HG03139 (cell line): ENCODE data around the gene ZNF598.

Source experiments
- ATAC-seq: cut with Tn5 transposase; IDR thresholded peaks from one replicate; pipeline ENCODE4 v1.9.1; 2021; ENCODE audit not compliant: unreplicated experiment

The ZNF598 gene

DNA sequence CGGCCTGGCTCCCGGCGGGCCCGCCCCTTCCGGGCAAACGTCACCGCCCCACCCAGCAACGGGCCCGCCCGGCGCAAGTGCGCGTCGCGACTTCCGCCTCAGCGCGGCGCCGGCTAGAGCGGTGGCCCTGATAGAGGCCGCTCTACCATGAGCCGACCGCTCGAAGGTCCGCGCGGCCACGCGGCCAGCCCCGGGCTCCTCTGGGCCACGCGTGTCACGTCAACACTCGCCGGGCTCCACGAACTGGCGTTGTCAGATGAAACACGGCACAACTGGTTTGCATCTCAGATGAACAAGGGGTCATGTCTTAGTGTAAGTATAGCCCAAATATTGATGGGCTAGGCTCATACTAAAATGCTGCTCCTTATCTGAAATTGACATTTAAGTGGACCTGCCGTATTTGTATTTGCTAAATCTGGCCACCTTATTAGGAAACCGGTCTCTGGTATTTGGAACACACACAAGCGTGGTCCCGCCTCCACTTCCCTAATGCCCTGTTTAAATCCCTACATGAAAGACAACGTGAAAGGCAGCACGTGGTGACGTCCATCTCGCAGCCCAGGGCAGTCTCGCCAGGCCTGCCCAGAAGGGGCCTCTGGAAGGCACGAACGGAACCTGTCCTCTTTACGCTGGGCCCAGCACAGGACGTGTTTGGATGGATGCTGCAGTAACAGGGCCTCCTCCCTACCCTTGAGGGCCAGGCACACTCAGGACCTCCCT, at the start of gene ZNF598:
Gene ZNF598 (minus strand): TSS at position 31 of the 720 bp plus-strand sequence.
- peak; percentile 79 for ATAC-seq

DNA sequence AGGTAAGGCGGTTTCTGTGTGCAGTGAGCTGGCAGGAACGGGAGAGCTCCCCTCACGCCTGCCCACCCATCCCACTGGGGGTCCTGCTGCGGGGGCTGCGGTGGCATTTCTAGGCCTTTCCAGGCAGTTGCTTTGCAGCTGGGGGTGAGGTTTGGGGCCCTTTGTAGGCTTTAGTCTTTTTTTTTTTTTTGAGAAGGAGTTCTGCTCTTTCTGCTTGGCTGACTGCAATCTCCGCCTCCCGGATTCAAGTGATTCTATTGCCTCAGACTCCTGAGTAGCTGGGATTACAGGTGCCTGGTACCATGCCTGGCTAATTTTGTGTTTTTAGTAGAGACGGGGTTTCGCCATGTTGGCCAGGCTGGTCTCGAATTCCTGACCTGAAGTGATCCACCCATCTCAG, 49.3 kb upstream of the ZNF598 start:
- ATAC-seq: no peak

DNA sequence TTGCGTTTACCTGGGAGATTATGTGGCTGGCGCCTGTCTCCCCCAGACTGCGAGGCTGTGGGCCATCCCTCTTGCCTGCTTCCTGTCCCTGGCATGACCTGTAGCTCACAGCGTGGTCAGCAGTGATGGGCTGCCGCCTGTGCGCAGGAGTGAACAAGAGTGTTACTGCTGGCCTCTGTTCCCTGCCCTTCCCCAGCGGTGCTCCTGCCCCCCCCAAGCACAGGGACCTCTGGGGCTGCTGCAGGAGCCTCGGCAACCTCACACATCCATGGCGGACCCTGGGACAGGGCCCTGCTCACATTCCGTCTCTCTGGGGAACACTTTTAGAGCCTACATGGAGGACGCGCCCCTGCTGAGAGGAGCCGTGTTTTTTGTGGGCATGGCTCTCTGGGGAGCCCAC, 48.8 kb upstream of the ZNF598 start:
- no peak for ATAC-seq

DNA sequence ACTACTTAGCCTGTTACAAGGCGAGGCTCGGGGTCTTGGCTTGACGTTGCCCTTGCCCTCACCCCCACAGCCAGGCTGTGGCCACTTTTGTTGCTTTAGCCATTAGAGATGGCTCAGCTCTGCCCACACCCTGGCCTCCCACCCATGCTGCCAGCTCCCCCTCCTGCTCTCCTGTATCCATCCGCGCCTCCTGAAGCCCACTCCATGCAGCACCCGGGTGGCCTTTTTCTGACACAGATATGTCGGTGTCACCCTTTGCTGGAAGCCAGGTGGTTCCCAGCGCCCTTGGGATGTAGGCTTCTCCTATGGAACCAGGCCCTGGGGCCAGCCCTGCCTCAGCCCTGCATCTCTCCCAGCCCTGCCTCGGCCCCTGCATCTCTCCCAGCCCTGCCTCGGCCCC, 47.8 kb upstream of the ZNF598 start:
- no peak for ATAC-seq

DNA sequence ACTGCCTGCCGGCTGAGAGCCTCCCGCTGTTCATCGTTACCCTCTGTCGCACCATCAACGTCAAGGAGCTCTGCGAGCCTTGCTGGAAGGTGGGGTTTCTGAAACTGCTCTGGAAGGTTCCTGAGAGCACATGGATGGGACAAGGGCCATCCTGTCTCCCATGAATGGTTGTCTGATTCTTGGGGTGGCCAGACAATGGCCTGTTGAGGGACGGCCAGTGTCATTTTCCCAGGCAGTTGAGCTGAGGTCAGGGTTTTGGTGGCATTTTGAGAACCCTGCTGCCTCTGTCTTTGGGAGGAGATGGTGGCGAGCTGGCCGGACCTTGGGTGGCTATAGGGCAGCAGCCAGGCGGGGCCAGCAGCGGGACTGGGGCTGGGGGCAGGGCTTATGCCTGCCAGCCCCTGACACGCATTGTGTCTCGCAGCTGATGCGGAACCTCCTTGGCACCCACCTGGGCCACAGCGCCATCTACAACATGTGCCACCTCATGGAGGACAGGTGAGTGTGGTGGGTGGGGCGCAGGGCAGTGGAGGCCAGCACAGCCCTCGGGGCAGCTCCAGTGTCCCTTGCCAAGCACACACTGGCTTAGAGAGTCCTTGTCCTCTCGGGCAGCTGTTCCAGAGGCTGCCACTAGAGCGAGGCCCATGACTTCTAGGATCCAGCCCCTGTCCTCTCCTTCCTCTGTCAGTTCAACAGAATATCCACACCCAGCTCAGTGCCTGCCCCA, 47.2 kb upstream of the ZNF598 start:
- ATAC-seq: no peak

DNA sequence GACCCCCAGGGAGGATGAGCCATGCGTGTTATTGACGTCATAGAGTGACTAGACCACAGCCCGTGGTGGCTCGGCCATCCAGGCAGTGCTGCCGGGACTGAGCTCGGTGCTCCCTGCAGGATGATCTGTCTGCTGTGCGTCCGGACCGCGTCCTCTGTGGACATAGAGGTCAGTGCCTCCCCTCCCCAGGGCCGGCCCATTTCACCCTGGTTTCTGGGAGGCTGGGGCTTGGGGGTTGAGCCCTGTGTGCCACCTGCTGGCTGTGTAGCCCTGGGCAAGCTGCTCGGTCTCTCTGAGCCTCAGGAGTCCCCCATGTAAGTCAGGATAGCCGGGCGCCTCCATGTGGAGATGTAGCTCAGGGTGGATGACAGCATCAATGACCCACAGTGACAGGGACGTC, 46.5 kb upstream of the ZNF598 start:
- no peak for ATAC-seq

DNA sequence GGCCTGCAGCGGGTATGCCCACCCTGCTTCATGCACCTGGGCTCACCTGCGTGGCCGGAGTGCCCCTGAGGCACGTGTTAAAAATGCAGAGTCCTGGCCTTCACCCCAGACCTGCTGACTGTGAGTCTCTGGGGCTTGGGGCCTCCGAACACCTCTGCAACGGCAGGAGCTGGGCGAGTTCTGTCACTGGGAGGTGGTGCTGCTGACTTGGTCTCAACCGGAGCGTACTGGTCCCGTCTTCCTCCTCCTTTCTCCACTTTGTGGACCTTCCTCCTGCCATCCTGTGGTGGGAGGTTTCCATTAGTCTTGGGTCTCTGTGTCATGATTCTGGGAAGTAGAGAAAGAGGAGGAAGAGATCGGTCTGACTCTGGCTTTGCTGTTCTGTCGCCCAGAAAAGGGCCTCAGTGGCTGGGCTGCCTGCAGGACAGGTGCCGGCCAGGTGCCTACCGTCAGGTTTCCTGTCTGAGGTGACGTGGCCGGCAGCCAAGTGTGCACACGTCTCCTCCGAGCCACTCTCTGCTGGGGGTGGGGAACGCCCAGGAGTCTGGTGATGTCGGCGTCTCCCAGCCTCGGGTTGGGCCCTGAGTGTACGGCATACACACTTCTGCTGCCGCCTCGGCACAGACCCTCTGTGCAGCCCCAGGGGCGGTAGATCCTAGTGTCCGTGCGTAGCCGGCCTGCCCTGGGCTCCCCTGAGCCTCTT, 45.1 kb upstream of the ZNF598 start:
- ATAC-seq: no peak

DNA sequence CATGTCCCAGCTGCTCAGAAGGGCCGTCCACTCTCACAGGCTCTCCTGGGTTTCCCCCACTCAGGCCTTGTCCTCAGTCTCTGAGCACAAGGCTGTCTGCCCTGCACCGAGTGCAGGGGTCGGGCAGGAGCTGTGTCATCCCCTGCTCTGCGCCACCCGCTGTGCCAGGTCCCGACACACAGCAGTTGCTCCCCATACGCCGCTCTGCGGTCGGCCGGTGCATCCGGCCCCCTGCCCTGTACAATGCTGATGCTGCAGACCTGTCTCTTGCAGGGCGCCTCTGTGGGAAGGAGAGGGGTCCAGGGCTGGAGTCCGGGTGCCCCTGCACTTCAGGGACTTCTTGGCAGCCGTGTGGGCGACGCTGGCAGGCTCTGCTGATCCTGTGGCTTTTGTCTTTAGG, 44.3 kb upstream of the ZNF598 start:
- no peak for ATAC-seq

DNA sequence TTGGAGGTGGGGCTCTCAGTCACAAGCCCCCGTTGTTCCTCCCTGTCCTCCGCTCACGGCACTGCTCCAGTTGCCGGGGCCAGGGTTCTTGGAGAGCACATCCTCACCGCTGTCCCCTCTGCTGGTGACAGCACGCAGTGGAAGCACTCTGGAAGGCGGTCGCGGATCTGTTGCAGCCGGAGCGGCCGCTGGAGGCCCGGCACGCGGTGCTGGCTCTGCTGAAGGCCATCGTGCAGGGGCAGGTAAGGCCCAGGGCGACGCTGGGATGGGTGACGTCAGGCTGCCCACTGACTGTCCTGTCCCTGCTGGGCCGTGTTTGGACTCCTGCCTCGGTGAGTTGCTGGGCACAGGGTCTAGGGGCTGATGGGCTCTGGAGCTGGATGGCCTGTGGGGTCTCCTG, 43.6 kb upstream of the ZNF598 start:
- no peak for ATAC-seq

DNA sequence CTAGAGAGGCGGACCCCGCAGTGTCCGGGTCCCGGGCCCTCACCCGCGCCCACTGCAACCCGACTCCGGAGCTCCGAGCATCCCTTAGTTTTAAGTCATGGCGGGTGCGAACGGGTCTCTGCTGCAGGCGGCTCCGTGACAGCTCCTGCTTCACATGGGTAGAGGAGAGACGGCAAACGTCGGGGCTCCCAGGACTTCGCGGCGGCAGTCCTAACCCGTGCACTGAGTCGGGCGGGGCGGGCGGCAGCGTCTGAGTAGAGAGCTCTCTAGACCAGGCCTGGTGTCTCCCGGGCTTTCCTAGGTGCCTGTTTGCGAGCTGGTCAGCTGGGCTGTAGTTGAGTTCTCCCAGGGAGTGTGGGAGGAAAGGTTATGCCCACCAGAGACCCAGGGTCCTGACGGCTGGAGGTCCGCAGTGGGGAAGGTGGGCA, 38.5 kb upstream of the ZNF598 start:
- ATAC-seq: no peak

DNA sequence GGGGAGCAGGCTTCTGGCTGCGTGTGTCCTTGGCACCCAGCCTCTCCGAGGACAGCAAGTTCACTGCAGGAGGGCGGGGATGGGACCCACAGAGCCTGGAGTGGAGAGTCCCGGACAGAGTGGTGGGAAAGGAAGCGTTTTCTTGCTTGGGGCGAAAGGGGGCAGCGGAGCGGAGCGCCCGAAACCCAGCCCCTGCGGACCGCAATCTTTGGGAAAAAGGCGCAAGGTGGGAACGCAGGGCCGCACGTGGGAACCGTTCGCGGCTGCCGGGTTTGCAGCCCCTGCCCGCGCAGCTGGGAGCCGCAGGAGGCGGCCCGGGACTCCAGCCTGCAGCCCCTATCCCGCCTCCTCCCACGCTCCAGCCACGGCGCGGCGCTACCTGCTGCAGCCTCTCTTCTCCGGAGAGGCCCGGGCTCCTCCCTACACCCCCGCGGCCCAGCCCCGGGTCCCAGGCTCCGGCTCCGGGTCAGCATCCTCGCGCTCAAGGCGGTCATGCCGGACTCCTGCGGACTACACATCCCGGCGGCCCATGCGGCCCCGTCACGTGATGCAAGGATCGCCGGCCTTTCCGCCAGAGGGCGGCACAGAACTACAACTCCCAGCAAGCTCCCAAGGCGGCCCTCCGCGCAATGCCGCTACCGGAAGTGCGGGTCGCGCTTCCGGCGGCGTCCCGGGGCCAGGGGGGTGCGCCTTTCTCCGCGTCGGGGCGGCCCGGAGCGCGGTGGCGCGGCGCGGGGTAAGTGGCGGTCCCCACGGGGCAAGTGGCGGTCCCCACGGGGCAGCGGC, 37.9 kb upstream of the ZNF598 start, which contains the start of the genes NTHL1 and TSC2:
Gene NTHL1 (minus strand): TSS at position 505 of the 786 bp plus-strand sequence. CDS start 11 bp downstream, at position 494.
Gene TSC2 (plus strand): TSS at position 656 of the 786 bp plus-strand sequence. CDS start 631 bp downstream, outside the sequence.
- peak; percentile 91 for ATAC-seq

DNA sequence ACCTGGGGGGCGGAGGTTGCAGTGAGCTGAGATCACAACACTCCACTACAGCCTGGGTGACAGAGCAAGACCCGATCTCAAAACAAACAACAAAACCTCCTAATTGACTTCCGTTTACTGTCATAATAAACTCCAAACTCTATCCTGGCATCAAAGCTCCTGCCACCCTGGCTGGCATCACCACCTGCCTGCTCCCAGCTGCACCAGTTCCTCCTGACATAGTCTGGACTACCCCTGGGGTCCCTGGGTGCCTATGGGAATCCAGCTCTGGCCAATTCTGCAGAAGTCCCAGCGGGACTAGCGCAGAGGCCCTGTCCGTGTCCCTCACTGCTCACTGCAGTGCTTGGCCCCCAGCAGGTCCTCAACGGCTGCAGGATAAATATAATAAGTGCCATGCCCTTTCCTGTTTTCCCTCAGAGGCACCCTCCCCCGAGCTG, 37.3 kb upstream of the ZNF598 start:
- ATAC-seq: no peak

DNA sequence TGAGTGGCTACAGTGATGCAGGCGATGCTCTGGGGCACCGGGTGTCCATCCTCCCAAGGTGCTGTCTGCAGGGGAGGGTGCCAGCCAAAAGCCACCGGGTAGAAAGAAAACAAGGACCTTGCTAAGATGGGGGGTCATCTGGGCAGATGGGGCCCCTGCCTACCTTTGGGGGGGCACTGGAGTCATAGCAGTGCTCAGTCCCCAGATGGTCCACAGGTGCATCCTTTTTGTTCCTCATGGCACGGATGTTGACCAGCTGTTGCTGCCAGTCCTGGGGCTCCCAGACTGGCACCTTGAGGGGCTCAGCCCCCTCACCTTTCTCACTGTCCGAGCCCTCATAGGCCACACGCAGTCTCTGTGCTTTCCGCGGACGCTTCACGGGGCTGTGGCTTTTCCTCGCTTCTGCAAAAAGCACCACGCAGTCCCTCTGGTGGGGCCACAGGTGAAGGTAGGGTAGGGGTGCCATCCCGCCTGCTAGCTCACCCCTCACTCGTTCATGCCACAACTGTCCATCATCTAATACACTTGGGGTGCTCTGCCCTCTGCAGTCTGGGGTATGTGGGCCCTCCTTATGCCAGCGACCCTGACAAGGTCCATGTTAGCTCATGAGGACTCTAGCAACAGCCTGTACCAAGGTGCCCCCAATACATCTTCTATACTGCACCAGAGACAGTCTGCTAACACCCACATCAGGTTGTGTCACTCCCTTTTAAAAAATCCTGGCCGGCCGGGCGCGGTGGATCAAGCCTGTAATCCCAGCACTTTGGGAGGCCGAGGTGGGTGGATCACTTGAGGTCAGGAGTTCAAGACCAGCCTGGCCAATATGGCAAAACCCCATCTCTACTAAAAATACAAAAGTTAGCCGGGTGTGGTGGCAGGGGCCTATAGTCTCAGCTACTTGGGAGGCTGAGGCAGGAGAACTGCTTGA, 36.6 kb upstream of the ZNF598 start:
- ATAC-seq: no peak

DNA sequence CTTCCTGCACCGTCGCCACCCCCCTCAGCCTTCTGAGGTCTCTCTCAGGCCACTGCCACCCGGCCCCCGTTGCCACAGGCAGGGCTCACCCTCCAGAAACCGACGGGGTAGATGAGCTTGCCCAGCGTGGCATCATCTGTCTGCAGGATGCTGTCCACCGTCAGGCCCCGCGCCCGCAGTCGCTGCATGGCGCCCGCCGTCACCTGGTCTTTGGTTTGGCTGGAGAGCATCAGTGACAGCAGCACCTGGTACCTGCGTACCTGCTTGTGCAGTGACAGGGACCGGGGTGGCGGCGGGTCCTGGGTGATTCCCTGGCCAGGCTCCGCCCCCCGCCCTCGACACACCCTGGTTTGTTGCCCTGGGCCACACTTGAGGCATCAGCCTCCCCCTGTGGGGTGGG, 34.9 kb upstream of the ZNF598 start:
- no peak for ATAC-seq

DNA sequence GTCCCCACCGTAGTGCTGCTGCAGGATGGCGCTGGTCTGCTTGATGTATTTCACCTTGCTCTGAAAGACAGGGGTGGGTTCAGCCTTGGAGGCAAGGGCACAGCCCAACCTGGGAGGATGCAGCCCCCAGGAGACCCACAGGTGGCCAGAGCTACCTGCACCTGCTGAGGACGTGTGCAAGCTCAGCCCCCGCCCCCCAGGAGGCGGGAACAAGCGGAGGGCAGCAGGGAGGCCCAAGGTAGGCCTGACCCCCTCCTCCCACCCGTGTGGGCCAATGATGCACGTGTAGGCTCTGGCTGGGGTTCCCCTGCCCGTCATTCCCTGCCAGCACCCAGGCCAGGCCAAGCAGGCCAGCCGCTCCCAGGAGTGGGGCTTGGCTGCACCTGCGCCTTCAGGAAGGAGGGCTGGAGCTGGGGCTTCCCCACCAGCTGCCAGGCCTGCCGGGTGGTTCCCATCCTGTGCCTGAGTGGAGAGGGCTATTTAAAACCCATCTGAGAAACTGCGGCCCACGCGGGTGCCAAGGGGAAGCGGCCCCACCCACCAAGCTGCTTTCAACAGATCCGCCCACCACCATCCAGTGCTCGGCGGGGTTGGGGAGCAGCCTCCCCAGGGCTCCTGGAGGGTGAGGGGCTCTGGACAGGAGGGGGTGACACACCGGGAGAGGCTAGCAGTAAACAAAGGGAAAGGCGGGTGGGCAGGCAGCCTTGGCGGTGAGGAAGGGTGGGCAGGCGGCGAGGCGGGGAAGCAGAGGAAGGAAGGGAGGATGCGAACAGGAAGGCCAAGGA, 34.2 kb upstream of the ZNF598 start:
- no peak for ATAC-seq

DNA sequence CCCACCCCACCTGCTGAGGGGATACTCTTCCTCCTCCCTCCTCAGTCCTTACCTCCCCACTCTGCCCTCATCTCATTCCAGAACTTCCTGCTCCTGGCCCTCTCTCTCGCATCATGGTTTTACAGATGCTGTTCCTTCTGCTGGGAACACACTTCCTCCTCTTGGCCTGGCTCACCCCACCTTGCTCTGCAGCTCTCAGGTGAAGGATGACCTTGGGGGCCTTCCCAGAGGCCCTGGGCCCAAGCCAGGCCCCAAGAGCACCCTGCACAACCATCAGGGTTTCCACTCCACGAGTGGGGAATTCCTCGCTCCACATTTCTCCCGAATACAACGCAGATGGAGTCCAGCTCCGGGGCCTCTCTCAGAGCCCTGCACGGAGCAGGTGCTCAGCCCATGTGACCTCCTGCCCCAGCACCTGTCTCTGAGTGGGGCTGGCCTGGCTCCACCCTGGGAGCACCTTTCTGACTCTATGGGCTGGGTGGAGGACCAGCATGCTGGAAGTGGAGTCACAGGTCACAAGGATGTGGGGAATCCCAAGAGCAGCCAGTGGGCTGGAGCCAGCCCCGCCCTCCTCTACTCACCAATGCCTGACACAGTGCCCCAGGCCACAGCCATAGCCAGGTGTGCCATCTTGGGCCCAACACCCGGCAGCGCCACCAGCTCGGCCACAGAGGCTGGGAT, 33.5 kb upstream of the ZNF598 start:
- ATAC-seq: no peak

DNA sequence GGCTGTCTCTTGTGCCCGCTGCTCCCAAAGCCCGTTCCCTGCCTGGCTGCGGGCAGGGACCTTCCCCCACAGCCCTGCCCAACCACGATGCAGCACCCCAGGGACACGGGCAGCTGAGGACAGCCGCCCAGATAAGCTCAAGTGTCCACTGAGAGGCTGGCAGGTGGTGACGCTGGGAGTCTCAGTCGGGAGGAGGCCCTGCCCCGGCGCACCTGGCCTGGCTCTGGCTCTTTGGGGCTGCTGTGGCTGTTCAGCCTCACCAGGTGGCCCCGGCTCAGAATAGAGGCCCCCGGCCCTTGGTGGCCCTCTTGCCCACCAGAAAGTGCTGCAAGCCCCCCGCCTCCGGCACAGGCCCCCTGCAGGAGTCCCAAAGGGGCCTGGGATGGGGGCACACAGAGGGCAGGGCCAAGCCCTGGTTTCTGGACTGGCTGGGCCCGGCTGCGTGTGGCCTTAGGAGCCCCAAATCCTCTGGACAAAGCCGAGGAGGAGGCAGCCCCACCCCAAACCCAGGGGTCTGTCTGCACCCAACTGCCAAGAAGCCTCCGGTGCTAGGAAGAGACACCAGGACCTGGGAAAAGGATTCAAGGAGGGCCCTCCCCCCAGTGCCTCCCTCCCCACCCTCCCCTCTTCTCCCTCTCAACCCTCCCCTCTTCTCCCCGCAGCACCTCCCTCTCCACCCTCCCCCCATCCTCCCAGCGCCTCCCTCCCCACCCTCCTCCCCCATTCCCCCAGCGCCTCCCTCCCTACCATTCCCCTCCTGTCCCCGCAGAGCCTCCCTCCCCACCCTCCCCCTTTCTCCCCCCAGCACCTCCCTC, 32.8 kb upstream of the ZNF598 start:
- ATAC-seq: no peak
